Activated T-cell treated with anti-CD3 and anti-CD28 coated beads for 1 hour (primary cell): Measurements from ENCODE around the gene CDK17.
"Not testable (repeated sequence)": the region's sequence is repeated elsewhere in the genome, so short reads cannot be mapped to it uniquely, and the experiment has no call there.

Source experiments
- DNase-seq: peaks from one replicate; pipeline ENCODE4 v3.0.0-alpha.2; 2020; ENCODE audit warnings: low read depth

CDK17 gene

DNA sequence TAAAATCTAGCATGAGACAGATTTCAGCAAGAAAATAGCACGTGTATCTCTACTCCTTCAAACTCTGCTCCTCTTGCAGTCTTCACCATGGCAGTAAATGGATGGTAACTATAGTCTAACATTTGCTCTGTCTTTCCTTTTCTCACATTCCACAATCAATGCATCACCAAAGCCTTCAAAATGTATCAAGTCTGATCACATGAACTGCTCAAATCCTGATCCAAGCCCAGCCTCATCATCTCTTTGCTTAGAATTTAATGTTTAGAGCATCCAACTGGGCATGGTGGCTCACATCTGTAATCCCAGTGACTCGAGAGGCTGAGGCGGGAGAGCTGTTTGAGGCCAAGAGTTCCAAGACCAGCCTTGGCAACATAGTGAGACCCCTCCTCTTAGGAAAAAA, 45.9 kb downstream of the CDK17 start:
- no peak for DNase-seq

DNA sequence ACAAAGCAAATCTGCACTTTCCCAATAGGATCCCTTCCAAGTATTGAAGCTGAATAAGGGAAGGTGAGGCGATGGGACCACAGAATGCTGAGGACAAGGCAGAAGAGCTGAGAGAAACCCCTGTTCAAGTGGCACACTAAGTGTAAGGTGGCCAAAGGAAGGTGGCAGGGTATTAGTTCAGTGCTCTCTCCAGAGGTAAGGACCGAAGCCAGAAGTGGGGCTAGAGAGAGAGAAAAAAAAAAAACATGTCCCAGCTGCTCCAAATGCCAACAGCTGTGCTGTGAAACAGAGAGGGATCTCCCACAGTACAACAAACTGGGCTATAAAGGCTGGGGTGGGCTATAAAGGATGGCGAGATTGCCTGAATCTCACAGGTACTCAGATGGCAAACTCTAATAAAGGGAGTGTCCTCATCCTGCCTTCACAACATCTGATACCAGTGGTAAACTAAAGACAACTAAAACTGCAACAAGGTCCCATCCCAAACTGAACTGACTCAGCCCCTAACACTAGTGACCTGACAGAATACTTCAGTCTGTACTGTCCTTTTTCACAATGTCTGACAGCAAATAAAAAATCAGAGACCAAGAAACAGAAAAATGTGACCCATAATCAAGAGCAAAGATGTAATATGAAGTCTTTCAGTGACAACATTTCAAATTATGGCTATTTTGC, 47.9 kb downstream of the CDK17 start:
- DNase-seq, result no peak

DNA sequence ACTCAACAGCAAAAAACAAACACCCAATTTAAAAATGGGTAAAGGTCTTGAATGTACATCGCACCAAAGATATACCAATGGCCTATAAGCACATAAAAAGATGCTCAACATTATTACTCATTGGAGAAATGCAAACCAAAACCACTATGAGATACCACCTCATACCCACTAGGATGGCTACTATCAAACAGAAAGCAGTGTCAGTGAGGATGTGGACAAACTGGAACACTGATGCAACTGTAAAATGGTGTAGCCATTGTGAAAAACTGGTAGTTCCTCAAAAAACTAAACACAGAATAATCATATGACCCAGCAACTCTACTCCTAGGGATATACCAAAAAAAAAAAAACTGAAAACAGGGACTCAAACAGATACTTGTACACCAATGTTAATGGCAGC, 49.3 kb downstream of the CDK17 start:
- no peak for DNase-seq

DNA sequence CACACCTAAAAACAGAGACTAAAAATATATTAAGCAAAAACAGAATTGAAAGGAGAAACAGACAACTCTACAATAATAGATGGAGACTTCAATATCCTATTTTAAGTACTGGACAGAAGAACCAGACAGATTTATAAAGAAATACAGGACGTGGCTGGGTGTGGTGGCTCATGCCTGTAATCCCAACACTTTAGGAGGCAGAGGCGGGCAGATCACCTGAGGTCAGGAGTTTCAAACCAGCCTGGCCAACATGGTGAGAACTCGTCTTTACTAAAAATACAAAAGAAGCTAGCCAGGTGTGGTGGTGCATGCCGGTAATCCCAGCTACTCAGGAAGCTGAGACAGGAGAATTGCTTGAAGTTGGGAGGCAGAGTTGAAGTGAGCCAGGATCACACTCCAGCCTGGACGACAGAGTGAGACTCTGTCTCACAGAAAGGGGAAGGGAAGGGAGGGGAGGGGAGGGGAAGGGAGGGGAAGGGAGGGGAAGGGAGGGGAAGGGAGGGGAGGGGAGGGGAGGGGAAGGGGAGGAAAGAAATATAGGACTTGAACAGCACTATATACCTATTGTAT, 53.0 kb downstream of the CDK17 start:
- no peak for DNase-seq

DNA sequence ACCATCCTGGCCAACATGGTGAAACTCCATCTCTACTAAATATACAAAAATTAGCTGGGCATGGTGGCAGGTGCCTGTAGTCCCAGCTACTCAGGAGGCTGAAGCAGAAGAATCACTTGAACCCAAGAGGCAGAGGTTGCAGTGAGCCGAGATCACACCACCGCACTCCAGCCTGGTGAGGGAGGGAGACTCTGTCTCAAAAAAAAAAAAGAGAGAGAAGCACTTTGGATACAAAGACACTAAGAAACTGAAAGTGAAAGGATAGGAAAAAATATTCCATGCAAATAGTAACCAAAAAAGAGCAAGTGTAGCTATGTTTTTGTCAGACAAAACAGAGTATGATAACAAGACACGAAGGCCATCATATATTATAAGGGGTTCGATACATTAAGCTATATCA, 53.5 kb downstream of the CDK17 start:
- DNase-seq, result not testable (repeated sequence)

DNA sequence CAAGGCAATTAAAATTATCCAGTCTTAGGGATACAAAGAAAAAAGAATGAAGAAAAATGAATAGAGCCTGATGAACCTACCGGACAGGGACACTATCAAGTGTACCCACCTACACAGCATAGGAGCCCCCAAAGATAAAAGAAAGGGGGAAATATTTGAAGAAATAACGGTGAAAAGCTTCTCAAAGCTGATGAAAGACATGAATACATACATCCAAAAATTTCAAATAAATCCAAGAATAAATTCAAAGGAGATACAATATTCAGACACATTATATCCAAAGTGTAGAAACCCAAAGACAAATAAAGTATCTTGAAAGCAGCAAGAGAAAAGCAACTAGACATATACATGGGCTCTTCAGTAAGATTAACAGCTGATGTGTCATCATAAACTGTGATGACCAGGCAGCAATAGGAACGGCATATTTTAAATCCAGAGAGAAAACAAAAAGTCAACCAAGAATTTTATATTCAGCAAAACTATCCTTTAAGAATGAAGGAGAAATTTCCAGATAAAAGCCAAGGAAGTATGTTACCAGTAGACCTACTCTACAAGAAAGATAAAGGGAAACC, 56.0 kb downstream of the CDK17 start:
- DNase-seq, result no peak

DNA sequence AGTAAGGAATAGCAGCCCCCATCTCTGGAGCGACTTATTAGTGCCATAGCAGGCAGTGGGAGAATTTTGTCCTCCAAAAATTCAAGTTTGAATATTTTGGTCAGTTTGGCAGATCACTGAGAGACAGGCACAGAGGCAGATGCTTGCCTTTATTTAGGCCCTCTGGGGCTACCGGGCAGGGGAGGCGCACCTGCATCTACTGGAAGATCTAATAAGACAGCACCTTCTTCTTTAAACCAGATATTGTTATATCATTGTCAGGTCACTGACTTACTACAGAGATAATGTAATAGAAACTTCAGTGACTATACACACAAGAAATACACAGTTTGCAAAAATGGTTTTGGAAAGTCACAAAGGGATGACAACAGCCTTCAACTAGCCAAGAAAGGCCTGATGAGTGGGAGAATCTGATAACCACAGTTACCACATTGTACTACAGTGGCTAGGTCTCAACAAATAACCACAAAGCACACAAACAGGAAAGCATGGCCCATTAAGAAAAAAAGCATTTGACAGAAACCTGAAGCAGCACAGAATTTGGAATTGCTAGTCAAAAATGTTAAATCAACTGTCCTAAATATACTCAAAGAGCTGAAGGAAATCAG, 56.8 kb downstream of the CDK17 start:
- no peak for DNase-seq

DNA sequence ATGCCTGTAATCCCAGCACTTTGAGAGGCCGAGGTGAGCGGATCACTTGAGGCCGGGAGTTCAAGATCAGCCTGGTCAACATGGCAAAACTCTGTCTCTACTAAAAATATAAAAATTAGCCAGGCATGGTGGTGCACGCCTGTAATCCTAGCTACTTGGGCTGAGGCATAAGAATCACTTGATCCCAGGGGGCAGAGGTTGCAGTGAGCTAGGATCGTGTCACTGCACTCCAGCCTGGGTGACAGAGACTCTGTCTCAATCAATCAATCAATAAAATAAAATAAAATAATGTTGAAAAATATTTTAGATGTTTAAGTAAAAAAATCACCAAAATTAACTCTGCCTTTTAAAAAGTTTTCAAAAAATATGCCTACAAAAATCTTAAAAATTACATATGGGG, 60.6 kb downstream of the CDK17 start:
- not testable (repeated sequence) for DNase-seq

DNA sequence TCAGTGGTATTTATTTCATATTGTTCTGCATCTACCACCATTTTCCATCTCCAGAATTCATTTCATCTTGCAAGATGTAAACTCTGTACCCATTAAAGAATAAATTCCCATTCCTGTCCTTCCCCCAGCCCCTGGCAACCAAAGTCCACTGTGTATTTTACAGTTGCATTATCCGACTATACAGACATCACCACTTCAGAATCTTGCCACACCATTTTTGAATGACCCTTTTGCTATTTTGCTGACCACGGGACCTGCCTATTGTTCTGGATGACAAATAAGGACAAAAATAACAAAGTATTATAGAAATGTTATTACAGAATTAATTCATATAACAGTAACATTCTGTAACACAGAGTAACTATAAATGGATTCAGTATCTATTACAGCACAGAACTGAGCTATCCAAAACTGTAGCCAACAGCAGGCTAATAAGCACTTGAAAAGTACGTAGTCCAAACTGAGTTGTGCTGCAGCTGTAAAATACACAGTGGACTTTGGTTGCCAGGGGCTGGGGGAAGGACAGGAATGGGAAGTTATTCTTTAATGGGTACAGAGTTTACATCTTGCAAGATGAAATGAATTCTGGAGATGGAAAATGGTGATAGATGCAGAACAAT, 61.3 kb downstream of the CDK17 start:
- no peak for DNase-seq

DNA sequence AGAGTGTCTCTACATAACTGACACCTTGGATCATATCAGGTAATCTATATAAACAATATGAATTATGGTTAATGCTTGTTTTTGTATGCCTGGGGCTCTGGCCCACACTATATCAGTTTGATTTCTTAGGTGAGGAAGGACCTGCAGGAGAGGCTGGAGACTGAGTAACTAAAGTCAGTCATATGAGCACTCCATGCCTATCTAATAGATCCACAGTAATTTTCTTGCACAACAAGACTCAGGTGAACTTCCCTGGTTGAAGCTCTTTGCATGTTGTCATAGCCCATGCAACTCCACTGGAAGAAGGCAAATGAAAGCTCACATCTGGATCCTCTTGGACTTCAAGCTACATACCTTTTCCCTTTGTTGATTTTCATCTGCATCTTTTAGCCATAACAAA, 62.3 kb downstream of the CDK17 start:
- no peak for DNase-seq

DNA sequence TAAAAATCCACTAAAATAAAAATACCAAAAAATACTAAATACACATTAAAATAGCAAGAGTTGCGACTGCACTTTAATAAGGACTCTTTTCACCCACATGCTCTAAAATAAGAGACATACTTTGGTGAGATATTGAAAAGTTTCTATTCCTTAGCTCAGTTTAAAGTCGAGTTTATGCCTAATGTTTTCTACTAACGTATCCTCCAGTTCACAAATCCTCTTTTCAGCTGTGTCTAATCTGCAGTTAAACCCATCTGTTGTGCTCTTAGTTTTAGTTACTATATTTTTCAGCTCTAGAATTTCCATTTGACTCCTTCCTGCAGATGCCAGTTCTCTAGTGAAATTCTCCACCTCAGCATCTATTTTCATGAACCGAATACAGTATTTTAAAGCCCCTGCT, 63.8 kb downstream of the CDK17 start:
- DNase-seq, result no peak

DNA sequence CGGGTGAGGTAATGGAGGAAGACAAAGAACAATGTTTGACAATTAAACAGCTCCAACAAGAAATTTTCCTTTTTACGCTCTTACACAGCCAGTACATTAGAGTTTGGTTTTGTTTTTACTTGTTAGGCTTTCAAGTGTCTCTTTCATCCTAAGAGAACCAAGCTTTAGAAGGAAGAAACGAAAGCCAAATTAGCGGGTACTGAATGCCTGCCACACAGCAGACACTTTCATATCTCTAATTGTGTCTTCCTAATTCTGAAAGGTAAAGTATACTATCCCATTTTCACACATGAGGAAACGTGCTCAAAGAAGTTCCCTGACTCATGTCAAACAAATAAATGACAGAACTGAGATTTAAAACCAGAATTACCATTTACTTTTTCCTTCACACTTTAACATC, 65.0 kb downstream of the CDK17 start:
- no peak for DNase-seq

DNA sequence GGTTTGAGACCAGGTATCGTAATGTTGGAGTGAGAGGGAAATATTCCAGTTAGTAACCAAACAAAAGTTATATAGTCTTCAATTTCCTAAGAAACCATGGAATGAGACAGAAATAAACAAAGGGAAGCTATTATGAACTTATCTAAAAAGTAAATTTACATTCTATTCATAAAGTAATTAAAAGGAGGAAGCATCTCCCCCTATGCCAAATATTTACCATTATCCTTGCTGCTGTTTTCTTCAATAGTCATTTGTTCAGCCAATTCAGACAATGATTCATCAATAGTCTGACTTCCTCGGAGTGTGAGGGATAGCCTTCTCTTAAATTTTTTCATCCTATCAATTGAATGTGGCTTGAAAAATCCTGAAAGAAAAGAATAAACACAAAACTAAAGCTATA, 65.7 kb downstream of the CDK17 start:
- no peak for DNase-seq

DNA sequence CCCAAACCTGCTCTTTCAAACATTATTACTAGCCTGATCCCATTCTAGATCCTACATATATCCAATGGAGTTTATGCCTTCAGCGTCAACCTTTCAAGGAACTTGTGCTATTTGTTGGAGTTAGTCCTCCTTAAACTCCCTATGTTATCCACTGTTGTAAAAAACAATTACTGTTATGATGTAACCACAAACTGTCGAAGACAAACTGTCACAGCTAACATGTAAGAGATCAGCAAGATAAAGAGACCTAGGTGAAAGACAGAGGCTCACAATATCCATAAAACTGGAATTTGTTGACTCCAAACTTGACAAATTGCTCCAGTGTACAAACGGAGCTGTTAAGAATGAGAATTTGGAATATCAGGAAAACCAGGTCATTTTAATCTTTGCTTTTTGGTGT, 70.7 kb downstream of the CDK17 start:
- no peak for DNase-seq

DNA sequence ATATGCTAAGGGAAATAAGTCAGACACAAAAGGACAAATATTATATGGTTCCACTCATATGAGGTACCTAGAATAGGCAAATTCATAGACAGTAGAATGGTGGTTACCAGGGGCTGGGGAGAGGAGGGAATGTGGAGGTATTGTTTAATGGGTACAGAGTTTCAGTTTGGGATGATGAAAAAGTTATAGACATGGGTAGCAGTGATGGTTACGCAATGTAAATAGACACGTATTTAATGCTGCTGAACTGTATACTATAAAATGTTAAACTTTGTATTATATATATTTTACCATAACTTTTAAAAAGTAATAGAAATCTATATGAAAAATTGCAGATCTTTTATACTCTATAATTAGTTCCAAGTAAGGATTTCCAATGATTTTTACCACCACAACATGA, 71.2 kb downstream of the CDK17 start:
- DNase-seq, result no peak

DNA sequence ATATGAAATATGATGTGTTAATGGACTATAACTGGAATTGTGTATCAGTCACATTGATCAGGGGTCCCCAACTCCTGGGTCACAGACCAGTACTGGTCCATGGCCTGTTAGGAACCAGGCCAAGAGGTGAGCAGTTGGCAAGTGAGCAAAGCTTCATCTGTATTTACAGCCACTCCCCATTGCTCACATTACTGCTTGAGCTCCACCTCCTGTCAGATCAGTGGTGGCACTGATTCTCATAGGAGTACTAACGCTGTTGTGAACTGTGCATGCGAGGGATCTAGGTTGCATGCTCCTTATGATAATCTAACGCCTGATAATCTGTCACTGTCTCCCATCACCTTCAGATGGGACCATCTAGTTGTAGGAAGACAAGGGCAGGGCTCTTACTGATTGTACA, 72.3 kb downstream of the CDK17 start:
- DNase-seq, result no peak

DNA sequence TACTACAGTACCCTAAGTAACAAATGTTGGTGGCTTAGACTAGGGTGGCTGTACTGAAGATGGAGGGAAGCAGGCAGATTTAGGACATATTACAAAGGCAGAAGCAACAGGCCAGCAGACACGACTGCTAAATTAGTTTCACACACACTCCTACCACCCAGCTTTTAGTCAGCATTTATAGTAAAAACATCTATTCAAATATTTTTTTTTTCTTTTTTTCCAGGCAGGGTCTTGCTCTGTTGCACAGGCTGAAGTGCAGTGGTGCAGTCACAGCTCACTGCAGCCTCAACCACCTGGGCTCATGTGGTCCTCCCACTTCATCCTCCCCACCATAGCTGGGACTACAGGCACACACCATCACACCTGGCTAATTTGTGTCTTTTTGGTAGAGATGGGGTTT, 72.9 kb downstream of the CDK17 start:
- no peak for DNase-seq

DNA sequence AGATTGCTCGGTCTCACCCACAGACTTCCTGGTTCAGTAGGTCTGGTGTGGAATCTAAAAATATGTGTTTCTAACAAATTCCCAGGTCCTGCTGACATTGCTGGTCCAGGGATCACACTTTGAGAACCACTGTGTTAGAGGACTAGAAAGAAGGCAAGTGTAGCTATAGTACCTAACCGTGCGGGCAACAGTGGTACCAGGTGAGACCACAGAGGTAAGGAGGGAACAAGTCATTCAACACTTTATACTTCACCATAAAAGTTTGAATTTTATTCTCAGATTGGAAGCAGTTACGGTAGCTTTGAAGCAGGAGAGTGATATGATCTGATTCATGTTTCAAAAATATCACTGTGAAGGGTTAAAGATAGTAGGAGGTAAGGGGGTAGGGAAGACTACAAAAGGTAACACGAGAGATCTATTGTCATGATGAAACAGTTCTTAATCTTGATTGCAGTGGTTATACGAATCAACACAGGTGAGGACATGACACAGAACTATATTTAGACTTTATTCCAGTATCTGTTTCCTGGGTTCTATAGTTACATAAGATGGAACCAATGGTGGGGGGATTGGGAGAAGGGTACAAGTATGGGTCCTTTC, 73.5 kb downstream of the CDK17 start:
- no peak for DNase-seq

DNA sequence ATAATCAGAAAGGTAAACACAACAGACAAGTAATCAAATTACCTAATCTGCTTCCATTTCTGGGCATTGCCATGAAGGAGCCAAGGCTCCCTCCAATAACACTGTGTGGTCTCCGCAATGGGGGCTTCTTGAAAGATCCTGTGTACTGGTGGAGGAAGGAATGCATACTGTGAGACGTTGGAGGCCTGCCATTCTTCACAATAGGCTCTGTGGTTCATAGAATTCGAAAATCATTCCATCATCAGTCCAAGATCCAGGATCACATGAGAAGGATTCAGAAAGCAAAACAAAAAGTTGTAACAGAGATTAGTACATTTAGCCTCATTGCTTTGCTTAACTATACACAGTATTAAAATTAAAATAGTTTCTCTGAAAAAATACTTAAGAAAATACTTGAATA, 76.3 kb downstream of the CDK17 start:
- no peak for DNase-seq

DNA sequence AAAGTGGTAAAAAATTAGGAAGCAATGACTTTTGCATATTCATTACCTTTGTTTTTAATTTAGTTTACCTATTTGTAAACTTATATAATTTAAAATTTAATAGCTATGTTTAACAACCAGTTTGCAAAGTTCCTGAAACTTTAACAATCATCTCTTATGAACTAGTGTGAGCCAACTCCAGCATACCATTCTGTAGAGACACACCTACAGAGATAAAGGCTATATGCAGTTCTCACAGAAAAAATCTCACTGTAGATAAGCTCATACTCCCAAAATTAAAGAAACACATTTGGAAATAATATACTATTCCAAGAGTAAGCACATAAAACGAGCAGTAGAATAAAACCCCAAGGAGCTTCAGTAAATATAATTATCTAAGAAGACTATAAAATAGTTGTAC, 77.5 kb downstream of the CDK17 start:
- DNase-seq, result no peak

DNA sequence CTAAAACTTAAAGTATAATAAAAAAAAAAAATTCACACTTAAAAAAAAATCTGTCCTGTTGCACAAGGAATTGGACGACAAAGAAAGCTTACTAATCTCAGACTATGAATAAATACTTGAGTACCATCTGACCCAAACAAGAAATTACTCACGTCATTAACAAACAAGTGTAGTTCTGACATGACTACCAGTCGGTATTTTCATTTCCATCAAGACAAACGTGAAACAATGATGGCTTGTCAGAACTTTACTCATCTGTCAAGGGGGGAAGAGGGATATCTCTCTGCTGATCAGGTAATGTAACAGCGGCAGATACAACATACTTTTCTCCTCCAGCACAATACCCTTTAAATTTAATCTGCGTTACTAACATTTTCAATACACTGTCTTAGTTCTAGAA, 78.3 kb downstream of the CDK17 start:
- no peak for DNase-seq

DNA sequence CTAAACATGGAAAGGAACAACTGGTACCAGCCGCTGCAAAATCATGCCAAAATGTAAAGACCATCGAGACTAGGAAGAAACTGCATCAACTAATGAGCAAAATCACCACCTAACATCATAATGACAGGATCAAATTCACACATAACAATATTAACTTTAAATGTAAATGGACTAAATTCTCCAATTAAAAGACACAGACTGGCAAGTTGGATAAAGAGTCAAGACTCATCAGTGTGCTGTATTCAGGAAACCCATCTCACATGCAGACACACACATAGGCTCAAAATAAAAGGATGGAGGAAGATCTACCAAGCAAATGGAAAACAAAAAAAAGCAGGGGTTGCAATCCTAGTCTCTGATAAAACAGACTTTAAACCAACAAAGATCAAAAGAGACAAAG, 82.4 kb downstream of the CDK17 start:
- not testable (repeated sequence) for DNase-seq
